OCI-LY3 (cell line): Measurements from ENCODE around the gene SPDYE1.

Source experiments
- CTCF ChIP-seq: fragments of 200-600, 300-600 bp; sonication (generic); IDR thresholded peaks from 2 replicates; pipeline ENCODE4 v1.5.1; 2014; ENCODE audit warnings: antibody characterized with exemption, low read length, low read depth
- EZH2phosphoT487 ChIP-seq: fragments of 200-600 bp; shearing (Covaris generic); IDR thresholded peaks from 2 replicates; pipeline ENCODE4 v1.6.1; 2018; ENCODE audit warnings: antibody characterized with exemption, mixed run types, low read depth

GRCh38 chr7:44043902-44044301, 46.2 kb downstream of the SPDYE1 start:
- no peak for TF ChIP-seq CTCF
- no peak for TF ChIP-seq EZH2phosphoT487
